Measurements from ENCODE around the gene HERC2.

HERC2 gene

DNA sequence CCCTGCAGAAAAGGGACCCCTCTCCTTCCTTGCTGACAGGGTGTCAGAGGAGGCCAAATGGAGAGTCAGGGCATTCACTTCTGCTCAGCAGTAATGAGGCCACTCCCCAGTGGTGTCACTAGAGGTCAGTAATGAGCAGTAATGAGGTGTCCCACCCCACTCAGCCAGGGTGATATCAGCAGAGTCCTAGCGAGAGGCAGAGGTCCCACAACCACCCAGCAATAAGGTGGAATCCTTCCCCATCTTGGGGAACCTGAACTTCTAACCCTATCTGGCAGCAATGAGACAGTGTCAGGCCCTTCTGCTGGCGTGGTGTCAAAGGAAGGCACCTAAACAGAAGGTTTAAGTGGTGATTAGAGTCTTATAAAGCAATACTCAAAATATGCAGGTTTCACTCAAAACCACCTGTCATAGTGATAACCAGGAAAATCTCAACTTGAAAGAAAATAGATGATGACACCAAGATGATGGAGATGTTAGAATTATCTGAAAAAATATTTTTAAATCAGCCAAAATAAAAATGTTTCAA lies 235.7 kb downstream of the HERC2 start:
- TF ChIP-seq, protein P1, sequence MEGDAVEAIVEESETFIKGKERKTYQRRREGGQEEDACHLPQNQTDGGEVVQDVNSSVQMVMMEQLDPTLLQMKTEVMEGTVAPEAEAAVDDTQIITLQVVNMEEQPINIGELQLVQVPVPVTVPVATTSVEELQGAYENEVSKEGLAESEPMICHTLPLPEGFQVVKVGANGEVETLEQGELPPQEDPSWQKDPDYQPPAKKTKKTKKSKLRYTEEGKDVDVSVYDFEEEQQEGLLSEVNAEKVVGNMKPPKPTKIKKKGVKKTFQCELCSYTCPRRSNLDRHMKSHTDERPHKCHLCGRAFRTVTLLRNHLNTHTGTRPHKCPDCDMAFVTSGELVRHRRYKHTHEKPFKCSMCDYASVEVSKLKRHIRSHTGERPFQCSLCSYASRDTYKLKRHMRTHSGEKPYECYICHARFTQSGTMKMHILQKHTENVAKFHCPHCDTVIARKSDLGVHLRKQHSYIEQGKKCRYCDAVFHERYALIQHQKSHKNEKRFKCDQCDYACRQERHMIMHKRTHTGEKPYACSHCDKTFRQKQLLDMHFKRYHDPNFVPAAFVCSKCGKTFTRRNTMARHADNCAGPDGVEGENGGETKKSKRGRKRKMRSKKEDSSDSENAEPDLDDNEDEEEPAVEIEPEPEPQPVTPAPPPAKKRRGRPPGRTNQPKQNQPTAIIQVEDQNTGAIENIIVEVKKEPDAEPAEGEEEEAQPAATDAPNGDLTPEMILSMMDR (conservative IDR thresholded peaks at IDR 0.05; ENCODE audit: low read depth, low read length): peak; percentile 68
- no peaks in the 10 kb centered on the region for H3K36me3 ChIP-seq (ENCODE audit: insufficient read depth)

DNA sequence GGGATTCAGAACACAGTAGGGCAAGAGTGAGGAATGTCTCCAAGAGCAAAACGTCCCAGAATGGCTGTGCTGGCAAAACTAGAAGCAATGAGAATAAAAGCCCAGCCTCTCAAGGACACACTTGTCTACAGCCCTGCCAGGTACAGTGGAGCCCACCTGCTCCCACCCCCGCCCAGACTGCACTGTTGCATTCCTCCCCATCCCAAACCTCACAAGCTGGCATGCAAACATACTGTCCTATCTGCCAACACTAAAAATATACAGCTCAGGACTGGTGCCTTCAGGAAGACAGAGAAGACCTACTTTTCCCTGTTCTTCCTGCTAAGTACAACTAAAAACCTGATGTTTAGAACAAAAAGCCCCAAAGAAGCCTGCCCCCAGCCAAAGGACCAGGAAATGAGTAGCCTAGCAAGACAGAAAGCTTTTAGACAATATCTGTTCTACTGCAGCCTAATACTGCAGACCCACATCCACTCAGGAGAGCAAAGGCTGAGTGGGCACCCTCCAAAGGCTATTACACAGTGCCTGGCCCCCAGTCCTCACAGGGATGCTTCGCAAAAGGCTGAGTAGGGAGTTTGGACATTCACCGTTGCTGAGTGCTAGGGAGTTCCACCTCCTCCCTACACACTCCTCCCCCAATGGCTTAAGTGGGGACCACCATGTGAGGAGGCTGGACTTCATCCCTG lies 236.3 kb downstream of the HERC2 start:
- H3K36me3 ChIP-seq (ENCODE audit: insufficient read depth): no peaks in the 10 kb centered on the region
- TF ChIP-seq, protein P1 (conservative IDR thresholded peaks at IDR 0.05; ENCODE audit: low read depth, low read length): no peak
- H3K9ac ChIP-seq: no peak overlapping the region
- no peaks in the 10 kb centered on the region for H4K20me1 ChIP-seq (ENCODE audit: insufficient read depth)
- no peaks in the 10 kb centered on the region for H3K4me1 ChIP-seq (ENCODE audit: low read depth, poor library complexity, severe bottlenecking)
- no peak overlapping the region for H3K4me2 ChIP-seq
- no peaks in the 10 kb centered on the region for H3K27me3 ChIP-seq (ENCODE audit: insufficient read depth, low read depth)
- H2AFZ ChIP-seq (ENCODE audit: low read depth): no peak overlapping the region
- no peak overlapping the region for H3K27ac ChIP-seq
- H3K79me2 ChIP-seq (ENCODE audit: insufficient read depth, low read depth): no peaks in the 10 kb centered on the region
- no peak overlapping the region for H3K4me3 ChIP-seq (IDR thresholded peaks at IDR 0.05; ENCODE audit: insufficient read depth, low read depth, low read length)

More for the DNA sequence above, 235.7 kb downstream of the HERC2 start:
- H4K20me1 ChIP-seq (ENCODE audit: insufficient read depth): no peaks in the 10 kb centered on the region
- no peak overlapping the region for H2AFZ ChIP-seq (ENCODE audit: low read depth)
- no peaks in the 10 kb centered on the region for H3K27me3 ChIP-seq (ENCODE audit: insufficient read depth, low read depth)
- H3K4me3 ChIP-seq (IDR thresholded peaks at IDR 0.05; ENCODE audit: insufficient read depth, low read depth, low read length): no peak overlapping the region
- no peaks in the 10 kb centered on the region for H3K4me1 ChIP-seq (ENCODE audit: low read depth, poor library complexity, severe bottlenecking)
- no peak overlapping the region for H3K27ac ChIP-seq
- H3K4me2 ChIP-seq: no peak overlapping the region
- H3K79me2 ChIP-seq (ENCODE audit: insufficient read depth, low read depth): no peaks in the 10 kb centered on the region
- no peak overlapping the region for H3K9ac ChIP-seq

DNA sequence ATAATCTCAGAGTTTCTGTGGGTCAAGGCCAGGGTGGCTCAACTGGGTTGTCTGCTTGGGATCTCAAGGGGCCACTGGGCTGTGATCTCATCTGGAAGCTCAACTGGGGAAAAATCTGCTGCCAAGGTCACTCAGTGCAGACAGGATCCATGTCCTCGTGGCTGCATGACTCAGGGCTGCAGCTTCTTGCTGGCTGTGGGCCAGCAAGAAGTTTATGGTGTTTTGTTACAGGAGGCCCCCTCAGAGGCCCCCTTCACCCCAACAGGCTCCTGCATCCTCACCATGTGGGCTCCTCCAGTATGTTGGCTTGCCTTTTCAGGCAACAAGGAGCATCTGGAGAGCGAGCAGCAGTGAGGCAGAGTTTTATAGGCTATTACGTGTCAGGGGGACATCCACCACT lies 237.4 kb downstream of the HERC2 start:
- Histone ChIP-seq H3K4me1 (ENCODE audit: low read depth, poor library complexity, severe bottlenecking) (no peaks in the 10 kb centered on the region), H3K4me3 (IDR thresholded peaks at IDR 0.05; ENCODE audit: insufficient read depth, low read depth, low read length) (no peak overlapping the region), H3K9ac (no peak overlapping the region), H2AFZ (ENCODE audit: low read depth) (no peak overlapping the region), H3K27ac (no peak overlapping the region), H3K4me2 (no peak overlapping the region), H4K20me1 (ENCODE audit: insufficient read depth) (no peaks in the 10 kb centered on the region), H3K79me2 (ENCODE audit: insufficient read depth, low read depth) (no peaks in the 10 kb centered on the region), H3K36me3 (ENCODE audit: insufficient read depth) (no peaks in the 10 kb centered on the region), H3K27me3 (ENCODE audit: insufficient read depth, low read depth) (no peaks in the 10 kb centered on the region)
- TF ChIP-seq, protein P1 (conservative IDR thresholded peaks at IDR 0.05; ENCODE audit: low read depth, low read length): no peak

DNA sequence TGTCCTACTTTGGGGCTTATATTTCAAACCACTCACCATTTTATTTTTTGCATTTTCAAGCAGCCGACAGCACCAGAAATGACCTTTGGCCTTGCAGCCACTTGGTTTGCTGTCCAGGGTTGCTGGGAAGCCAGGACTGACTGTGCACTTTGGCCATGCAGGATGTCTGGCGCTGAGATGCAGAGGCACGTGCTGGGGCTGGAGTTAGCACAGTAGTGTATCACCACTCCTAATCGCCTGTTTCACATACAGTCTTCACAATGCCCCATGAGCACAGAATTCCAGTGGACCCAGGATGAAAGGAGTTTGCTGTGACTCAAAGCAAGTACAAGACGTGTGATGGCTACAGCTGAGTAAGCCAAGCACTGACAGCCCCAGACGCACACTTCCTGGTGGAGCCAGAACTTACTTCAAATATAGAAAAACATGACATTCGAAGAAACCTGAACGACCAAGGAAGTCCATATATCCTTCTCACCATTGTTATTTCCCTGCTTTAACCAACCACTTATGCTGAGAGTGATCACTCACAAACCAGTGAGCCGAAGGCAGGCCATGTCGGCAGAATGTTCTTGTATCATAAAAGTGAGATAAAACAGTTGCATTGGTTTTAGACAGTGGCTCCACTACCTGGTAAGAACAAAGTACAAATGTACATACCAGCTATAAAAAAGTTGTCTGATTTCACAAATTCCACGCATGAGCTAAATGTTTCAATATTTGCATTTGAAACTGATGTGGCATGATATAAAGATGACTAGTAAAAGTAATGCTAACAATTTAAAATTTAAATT lies 238.9 kb downstream of the HERC2 start:
- Histone ChIP-seq H3K4me3 (IDR thresholded peaks at IDR 0.05; ENCODE audit: insufficient read depth, low read depth, low read length) (no peak overlapping the region), H2AFZ (ENCODE audit: low read depth) (no peak overlapping the region), H3K4me1 (ENCODE audit: low read depth, poor library complexity, severe bottlenecking) (no peaks in the 10 kb centered on the region), H3K27ac (no peak overlapping the region), H4K20me1 (ENCODE audit: insufficient read depth) (no peaks in the 10 kb centered on the region), H3K79me2 (ENCODE audit: insufficient read depth, low read depth) (no peaks in the 10 kb centered on the region), H3K27me3 (ENCODE audit: insufficient read depth, low read depth) (no peaks in the 10 kb centered on the region), H3K36me3 (ENCODE audit: insufficient read depth) (no peaks in the 10 kb centered on the region), H3K9ac (no peak overlapping the region), H3K4me2 (no peak overlapping the region)
- TF ChIP-seq, protein P1 (conservative IDR thresholded peaks at IDR 0.05; ENCODE audit: low read depth, low read length): no peak

All from KMS-11 (cell line).